HUDEP-2 (cell line): ENCODE results near the gene NUP153.

ENCODE experiments used
- DNase-seq, 76 experiments: peaks; one replicate each; lab custom pipeline; 2025; ENCODE audit not compliant: unreplicated experiment in 76 of 76; lab: John Stamatoyannopoulos, UW

NUP153 gene

DNA sequence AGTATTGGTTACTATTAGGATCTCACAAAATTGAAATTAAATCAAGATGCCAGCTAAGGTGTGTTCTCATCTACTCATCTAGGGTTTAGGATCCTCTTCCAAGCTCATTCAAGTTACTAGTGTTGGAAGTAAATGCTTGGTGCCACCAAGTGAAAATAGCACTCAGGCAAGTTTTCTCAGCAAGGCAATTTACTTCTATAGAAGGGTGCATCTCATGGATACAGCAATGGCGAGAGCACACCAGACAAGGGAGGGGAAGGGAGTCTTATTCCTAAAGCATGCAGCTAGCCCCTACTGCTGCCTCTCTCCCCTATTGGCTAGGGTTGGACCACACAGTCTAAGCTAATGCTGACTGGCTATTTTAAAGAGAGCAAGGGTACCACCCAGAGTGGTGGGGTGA, 129.7 kb downstream of the NUP153 start:
- no peak for DNase-seq

- no peak for DNase-seq
Measured at GRCh38 chr6:17574866-17575560, 131.7 kb downstream of the NUP153 start.

DNA sequence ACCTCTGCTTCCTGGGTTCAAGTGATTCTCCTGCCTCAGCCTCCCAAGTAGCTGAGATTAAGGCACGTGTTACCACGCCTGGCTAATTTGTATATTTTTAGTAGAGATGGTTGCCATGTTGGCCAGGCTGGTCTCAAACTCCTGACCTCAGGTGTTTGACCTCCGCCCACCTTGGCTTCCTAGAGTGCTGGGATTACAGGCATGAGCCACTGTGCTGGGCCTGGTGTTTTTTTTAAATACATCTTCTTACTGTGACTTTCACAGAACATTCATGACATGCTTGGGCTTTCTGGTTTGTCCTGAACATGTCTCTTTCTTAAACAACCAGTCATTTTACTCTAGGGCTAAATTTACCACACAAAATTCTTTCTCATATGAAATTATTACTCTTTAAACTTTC, 141.3 kb downstream of the NUP153 start:
- DNase-seq: no peak
